HEK293T (cell line): Measurements from ENCODE around the gene CERK.

Experiments used
- CTCF ChIA-PET: fragments of 350-600 bp; formaldehyde crosslinking; extraction: SDS; loops from one replicate; lab custom pipeline; 2021; ENCODE audit warnings: antibody characterized with exemption, inconsistent platforms; lab: Yijun Ruan, JAX
- POLR2A ChIA-PET: fragments of 350-600 bp; formaldehyde crosslinking; extraction: SDS; loops from one replicate; lab custom pipeline; 2020; ENCODE audit warnings: antibody characterized with exemption, inconsistent platforms; lab: Yijun Ruan, JAX
- DNase-seq: peaks from one replicate; pipeline ENCODE4 v3.0.0; 2012; ENCODE audit warnings: mixed read lengths; ENCODE audit errors: extremely low spot score
- ARNT ChIP-seq: fragments of 450-650 bp; IDR thresholded peaks from 2 replicates; pipeline ENCODE4 v1.6.1; 2017; ENCODE audit warnings: mild to moderate bottlenecking
- BHLHE40 ChIP-seq: fragments of 450-650 bp; IDR thresholded peaks from 2 replicates; pipeline ENCODE4 v1.6.1; 2016; ENCODE audit warnings: mild to moderate bottlenecking, moderate library complexity, borderline replicate concordance
- CTBP1 ChIP-seq: fragments of 450-650 bp; IDR thresholded peaks from 2 replicates; pipeline ENCODE4 v1.6.1; 2016; ENCODE audit warnings: borderline replicate concordance
- ELF4 ChIP-seq: fragments of 450-650 bp; IDR thresholded peaks from 2 replicates; pipeline ENCODE4 v1.6.1; 2017; ENCODE audit warnings: antibody characterized with exemption
- FOXA1 ChIP-seq: fragments of 450-650 bp; IDR thresholded peaks from 2 replicates; pipeline ENCODE4 v1.6.1; 2016; ENCODE audit warnings: mild to moderate bottlenecking
- FOXK2 ChIP-seq: fragments of 450-650 bp; IDR thresholded peaks from 2 replicates; pipeline ENCODE4 v1.6.1; 2016; ENCODE audit warnings: mild to moderate bottlenecking
- FOXM1 ChIP-seq: fragments of 450-650 bp; IDR thresholded peaks from 2 replicates; pipeline ENCODE4 v1.6.1; 2017; ENCODE audit warnings: mild to moderate bottlenecking, borderline replicate concordance
- HDGF ChIP-seq: fragments of 450-650 bp; IDR thresholded peaks from 2 replicates; pipeline ENCODE4 v1.6.1; 2017; ENCODE audit warnings: antibody characterized with exemption, borderline replicate concordance
- L3MBTL2 ChIP-seq: fragments of 450-650 bp; conservative IDR thresholded peaks from 2 replicates; pipeline ENCODE4 v1.6.1; 2016; ENCODE audit warnings: mild to moderate bottlenecking
- LEF1 ChIP-seq: fragments of 450-650 bp; IDR thresholded peaks from 2 replicates; pipeline ENCODE4 v1.6.1; 2017; ENCODE audit warnings: mild to moderate bottlenecking, borderline replicate concordance
- NFRKB ChIP-seq: fragments of 450-650 bp; IDR thresholded peaks from 2 replicates; pipeline ENCODE4 v1.6.1; 2016; ENCODE audit warnings: mild to moderate bottlenecking, moderate library complexity
- SP1 ChIP-seq: fragments of 450-650 bp; IDR thresholded peaks from 2 replicates; pipeline ENCODE4 v1.6.1; 2017
- SUZ12 ChIP-seq: fragments of 450-650 bp; IDR thresholded peaks from 2 replicates; pipeline ENCODE4 v1.6.1; 2016; ENCODE audit warnings: mild to moderate bottlenecking
- TARDBP ChIP-seq: fragments of 450-650 bp; IDR thresholded peaks from 2 replicates; pipeline ENCODE4 v1.6.1; 2016
- ZNF384 ChIP-seq: fragments of 450-650 bp; IDR thresholded peaks from 2 replicates; pipeline ENCODE4 v1.6.1; 2016
- TF ChIP-seq, protein P1 (sequence below): fragments of 450-650 bp; IDR thresholded peaks from 2 replicates; pipeline ENCODE4 v1.6.1; 2016

The CERK gene

DNA sequence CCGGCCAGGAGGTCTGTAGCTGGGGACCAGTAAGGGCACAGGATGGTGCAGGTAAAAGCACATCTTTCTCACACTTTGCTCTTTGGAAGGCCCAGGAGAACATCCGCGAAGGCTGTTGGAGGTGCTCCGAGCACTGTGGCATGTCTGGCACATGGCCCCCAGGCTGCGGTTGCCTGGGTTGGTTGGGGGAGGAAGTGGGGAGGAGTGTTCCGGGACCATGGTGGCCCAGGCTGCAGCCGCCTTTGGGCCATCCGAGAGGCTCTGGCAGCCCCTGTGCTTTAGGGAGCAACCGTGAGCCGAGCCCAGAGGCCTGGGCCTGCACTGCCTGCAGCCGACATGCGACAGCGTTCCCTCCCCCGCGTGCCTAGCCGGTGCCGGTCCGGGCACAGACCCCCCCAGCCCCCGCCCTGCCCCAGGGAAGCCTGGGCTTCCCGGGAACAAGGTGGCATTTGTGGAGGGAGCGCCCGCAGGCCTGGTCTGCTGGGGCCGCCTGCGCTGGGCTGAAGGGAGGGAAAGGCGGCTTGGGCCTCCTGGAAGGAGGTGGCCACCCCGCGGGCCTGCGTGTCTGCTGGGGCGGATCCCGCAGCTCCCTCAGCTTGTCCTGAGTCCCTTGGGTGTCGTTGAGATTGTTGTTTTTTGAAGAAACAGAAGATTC is 59.9 kb downstream of the CERK start:
- DNase-seq, result no peak
- CTCF ChIA-PET, result no interaction called here
- POLR2A ChIA-PET, result no interaction called here
- TF ChIP-seq FOXK2 (no peak), ELF4 (no peak), BHLHE40 (no peak), TARDBP (no peak), FOXA1 (no peak), CTBP1 (no peak), SUZ12 (no peak)
- TF ChIP-seq, protein P1, sequence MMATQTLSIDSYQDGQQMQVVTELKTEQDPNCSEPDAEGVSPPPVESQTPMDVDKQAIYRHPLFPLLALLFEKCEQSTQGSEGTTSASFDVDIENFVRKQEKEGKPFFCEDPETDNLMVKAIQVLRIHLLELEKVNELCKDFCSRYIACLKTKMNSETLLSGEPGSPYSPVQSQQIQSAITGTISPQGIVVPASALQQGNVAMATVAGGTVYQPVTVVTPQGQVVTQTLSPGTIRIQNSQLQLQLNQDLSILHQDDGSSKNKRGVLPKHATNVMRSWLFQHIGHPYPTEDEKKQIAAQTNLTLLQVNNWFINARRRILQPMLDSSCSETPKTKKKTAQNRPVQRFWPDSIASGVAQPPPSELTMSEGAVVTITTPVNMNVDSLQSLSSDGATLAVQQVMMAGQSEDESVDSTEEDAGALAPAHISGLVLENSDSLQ, result no peak

DNA sequence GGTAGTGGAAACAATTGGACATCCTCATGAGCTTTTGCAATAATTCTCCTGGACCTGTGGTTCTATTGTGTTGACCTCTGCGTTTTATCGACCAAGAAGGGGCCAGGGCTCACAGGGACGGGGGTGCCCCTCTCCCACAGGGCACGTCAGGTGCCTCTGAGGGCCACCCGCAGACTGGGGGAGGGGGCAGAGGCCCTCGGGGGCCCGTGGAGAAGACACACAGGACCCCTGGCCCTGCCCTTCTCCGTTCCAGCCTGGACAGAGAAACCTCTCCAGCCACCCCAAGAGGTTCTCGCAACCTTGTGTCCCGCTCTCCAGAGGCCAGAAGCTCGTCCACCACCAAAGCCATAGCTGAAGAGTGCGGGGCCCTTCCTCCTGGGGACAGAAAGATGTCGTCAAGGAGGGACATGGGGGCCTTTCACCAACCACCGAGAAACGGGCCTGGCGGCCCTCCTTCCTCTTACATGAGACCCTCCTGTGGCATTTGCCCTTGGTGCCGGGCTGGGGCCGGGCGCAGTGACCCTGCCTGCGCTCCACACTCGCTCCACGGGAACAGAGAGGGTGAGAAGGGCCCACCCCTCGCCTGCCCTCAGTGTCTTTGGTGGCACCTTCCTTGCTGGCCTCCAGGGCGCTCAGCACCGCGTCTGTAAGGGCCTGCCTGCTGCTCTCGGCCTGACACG is 60.6 kb downstream of the CERK start:
- ChIA-PET POLR2A (no interaction called here), CTCF (no interaction called here)
- no peak for DNase-seq
- no peak for TF ChIP-seq FOXM1
- TF ChIP-seq ARNT, result no peak

DNA sequence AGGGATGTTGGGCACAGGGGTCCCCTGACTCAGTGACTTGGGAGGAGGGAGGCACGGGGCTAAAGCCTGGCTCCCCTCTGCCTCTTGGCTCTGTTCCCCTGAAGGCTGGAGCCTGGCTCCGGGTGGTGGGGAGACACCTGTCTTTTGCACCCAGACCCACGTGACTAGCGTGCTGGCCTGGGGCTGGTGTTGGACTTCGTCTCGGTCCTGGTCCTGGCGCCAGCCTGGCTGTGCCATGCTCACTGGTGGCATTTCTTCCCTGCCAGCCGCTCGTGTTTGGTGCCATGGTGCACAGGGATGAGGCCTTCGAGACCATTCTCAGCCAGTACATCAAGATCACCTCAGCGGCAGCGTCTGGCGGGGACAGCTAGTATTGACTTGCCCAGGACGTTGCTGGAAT is 61.2 kb downstream of the CERK start:
- ChIA-PET CTCF (no interaction called here), POLR2A (no interaction called here)
- no peak for TF ChIP-seq LEF1
- no peak for TF ChIP-seq FOXM1
- TF ChIP-seq BHLHE40, result no peak
- TF ChIP-seq ELF4, result no peak
- no peak for TF ChIP-seq SP1
- no peak for TF ChIP-seq SUZ12
- TF ChIP-seq FOXA1, result no peak
- no peak for TF ChIP-seq ZNF384
- TF ChIP-seq ARNT, result no peak
- no peak for TF ChIP-seq HDGF
- TF ChIP-seq CTBP1, result no peak
- TF ChIP-seq FOXK2, result no peak
- TF ChIP-seq, protein P1, result no peak
- no peak for TF ChIP-seq L3MBTL2
- TF ChIP-seq TARDBP, result no peak
- TF ChIP-seq NFRKB, result no peak
- DNase-seq, result no peak

DNA sequence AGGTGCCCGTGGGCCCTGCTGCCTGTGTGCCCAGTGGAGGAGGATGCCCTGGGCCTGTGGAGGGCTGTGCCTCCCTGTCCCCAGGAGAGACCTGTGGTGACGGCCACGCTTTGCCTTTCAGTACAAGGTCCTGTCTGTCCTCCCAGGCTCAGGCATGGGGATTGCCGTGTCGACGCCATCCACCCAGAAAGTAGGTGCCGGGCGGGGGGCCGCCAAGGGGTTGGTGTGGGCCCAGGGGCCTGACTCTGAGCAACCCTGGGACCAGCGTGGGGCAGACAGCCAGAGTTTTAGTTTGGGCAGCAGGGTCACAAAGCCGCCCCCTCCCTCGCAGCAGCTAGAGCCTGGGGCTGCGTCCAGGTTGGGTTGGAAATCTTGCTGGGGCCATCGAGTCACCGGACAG is 61.6 kb downstream of the CERK start:
- no peak for DNase-seq
- no peak for TF ChIP-seq ARNT
- no peak for TF ChIP-seq L3MBTL2
- TF ChIP-seq CTBP1, result no peak
- no peak for TF ChIP-seq FOXM1
- TF ChIP-seq BHLHE40, result no peak
- no peak for TF ChIP-seq FOXA1
- TF ChIP-seq ELF4, result no peak
- TF ChIP-seq TARDBP, result no peak
- no peak for TF ChIP-seq SUZ12
- no peak for TF ChIP-seq FOXK2
- TF ChIP-seq HDGF, result no peak
- no peak for TF ChIP-seq NFRKB
- no peak for TF ChIP-seq SP1
- TF ChIP-seq, protein P1, result no peak
- no peak for TF ChIP-seq LEF1
- POLR2A ChIA-PET, result no interaction called here
- CTCF ChIA-PET, result no interaction called here

DNA sequence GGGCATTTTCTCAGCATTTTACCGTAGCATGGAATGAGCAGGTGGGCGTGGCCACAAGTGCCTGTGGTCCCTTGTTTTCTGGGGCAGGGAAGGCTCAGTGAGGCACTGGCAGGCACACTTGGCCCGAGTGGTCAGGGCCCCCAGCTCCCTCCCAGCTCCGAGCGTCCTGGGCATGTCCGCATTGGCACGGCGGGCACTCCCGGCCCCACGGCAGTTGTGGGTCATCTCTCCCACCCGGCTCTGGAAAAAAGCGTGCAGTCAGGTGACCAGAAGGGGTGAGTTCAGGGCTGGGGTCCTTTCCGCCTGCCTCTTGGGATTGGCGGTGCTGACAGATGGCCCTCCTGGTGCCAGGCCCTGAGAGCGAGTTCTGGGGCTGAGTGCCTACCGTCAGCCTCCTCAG is 62.1 kb downstream of the CERK start:
- POLR2A ChIA-PET, result no interaction called here
- TF ChIP-seq TARDBP (no peak), FOXA1 (no peak), FOXM1 (no peak), ZNF384 (no peak), NFRKB (no peak), FOXK2 (no peak), ELF4 (no peak), HDGF (no peak), ARNT (no peak)
- DNase-seq, result no peak
- CTCF ChIA-PET, result no interaction called here

DNA sequence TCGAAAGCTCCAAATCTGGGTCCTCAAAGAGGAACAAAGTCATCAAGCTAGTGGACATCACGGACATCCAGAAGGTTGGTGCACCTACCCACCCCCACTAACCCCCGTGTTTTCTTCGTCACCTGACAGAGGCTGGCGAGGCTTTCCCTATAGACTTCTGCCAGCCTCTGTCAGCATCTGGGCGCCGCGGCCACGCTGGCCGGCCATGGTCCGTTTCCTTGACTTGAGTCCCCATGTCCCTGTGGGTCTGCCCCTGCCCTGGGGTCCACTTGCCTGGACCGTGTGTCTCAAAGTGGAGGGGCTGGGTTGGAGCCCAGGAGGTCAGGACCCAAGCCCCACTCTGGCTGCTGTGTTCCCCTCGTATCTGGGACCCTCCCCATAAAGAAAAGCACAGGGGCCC is 62.6 kb downstream of the CERK start:
- DNase-seq, result no peak
- ChIA-PET CTCF (no interaction called here), POLR2A (no interaction called here)
- TF ChIP-seq HDGF (no peak), SP1 (no peak), L3MBTL2 (no peak), ARNT (no peak), FOXA1 (no peak), BHLHE40 (no peak), TARDBP (no peak), LEF1 (no peak), ELF4 (no peak)
- TF ChIP-seq, protein P1, result no peak
